IMR-90 (cell line): ENCODE results near the gene RGSL1. TPM values are rescaled to one million over a fixed set of nuclear protein-coding genes. Genes with fewer than 3 reads are reported as not detected.

Experiments used
- ATAC-seq: fragments of 200-7000 bp; cut with Tn5 transposase; 2 replicates; pipeline ENCODE4 v1.9.1; 2020; ENCODE audit warnings: low read depth, mild to moderate bottlenecking, moderate library complexity
- BruUV-seq: library from RNA; stranded (reverse); fragments of 400-500 nt; replicated peaks from 2 replicates; lab custom pipeline; 2021; lab: Mats Ljungman, UMichigan
- CTCF ChIA-PET: fragments of 300-600 bp; formaldehyde crosslinking; extraction: SDS; loops from one replicate; lab custom pipeline; 2021; ENCODE audit warnings: antibody characterized with exemption; lab: Yijun Ruan, JAX
- POLR2A ChIA-PET: fragments of 300-600 bp; sonication (Branson Sonifier 250); formaldehyde crosslinking; loops from one replicate; lab custom pipeline; 2022; ENCODE audit warnings: antibody characterized with exemption; ENCODE audit not compliant: unreplicated experiment; lab: Charles Lee
- DNase-seq: peaks from one replicate; pipeline ENCODE4 v3.0.0; 2013
- H2AFZ ChIP-seq: replicated peaks from 2 replicates; pipeline ENCODE3; 2013; ENCODE audit warnings: low read length, mild to moderate bottlenecking; ENCODE audit not compliant: poor library complexity
- H2AK5ac ChIP-seq: 2 replicates; pipeline ENCODE4 v1.6.1; 2013; ENCODE audit warnings: low read depth, low read length, inconsistent platforms
- H2AK9ac ChIP-seq: replicated peaks from 2 replicates; pipeline ENCODE3; 2013; ENCODE audit warnings: mild to moderate bottlenecking, low read depth, low read length, moderate library complexity; ENCODE audit not compliant: poor library complexity
- H2BK120ac ChIP-seq: 2 replicates; pipeline ENCODE4 v1.6.1; 2013; ENCODE audit warnings: low read depth, low read length, inconsistent platforms
- H2BK15ac ChIP-seq: 3 replicates; pipeline ENCODE4 v1.6.1; 2013; ENCODE audit warnings: low read depth, low read length, inconsistent platforms
- H2BK20ac ChIP-seq: 2 replicates; pipeline ENCODE4 v1.6.1; 2013; ENCODE audit warnings: low read depth, mild to moderate bottlenecking, inconsistent platforms, low read length, moderate library complexity
- H2BK5ac ChIP-seq: 2 replicates; pipeline ENCODE4 v1.6.1; 2013; ENCODE audit warnings: mild to moderate bottlenecking, low read depth, low read length, inconsistent platforms; ENCODE audit not compliant: poor library complexity, severe bottlenecking
- H3K14ac ChIP-seq: replicated peaks from 2 replicates; pipeline ENCODE4 v1.6.1; 2013; ENCODE audit warnings: low read depth, low read length, inconsistent platforms
- H3K18ac ChIP-seq: 2 replicates; pipeline ENCODE4 v1.6.1; 2013; ENCODE audit warnings: low read depth, low read length, control low read depth
- H3K23ac ChIP-seq: 2 replicates; pipeline ENCODE4 v1.6.1; 2013; ENCODE audit warnings: low read depth, low read length, inconsistent platforms
- H3K27ac ChIP-seq: 2 replicates; pipeline ENCODE4 v1.5.1; 2013; ENCODE audit warnings: mild to moderate bottlenecking, control low read depth, low read length; ENCODE audit not compliant: insufficient read depth
- H3K27me3 ChIP-seq: 2 replicates; pipeline ENCODE4 v1.6.1; 2013; ENCODE audit warnings: low read length; ENCODE audit not compliant: control insufficient read depth, insufficient read depth
- H3K36me3 ChIP-seq: 2 replicates; pipeline ENCODE4 v1.6.1; 2013; ENCODE audit warnings: low read length, mixed read lengths; ENCODE audit not compliant: control insufficient read depth, insufficient read depth
- H3K4ac ChIP-seq: 2 replicates; pipeline ENCODE4 v1.6.1; 2013; ENCODE audit warnings: low read depth, low read length, inconsistent platforms
- H3K4me1 ChIP-seq: 2 replicates; pipeline ENCODE4 v1.6.1; 2013; ENCODE audit warnings: low read length, mixed read lengths; ENCODE audit not compliant: control insufficient read depth, insufficient read depth
- H3K4me2 ChIP-seq: 2 replicates; pipeline ENCODE4 v1.6.1; 2013; ENCODE audit warnings: low read depth, mild to moderate bottlenecking, control low read depth, low read length, moderate library complexity
- H3K4me3 ChIP-seq: 2 replicates; pipeline ENCODE4 v1.5.1; 2013; ENCODE audit warnings: low read depth, mild to moderate bottlenecking, control low read depth, low read length, moderate library complexity; ENCODE audit not compliant: insufficient read depth
- H3K56ac ChIP-seq: 2 replicates; pipeline ENCODE4 v1.6.1; 2013; ENCODE audit warnings: low read length, inconsistent platforms; ENCODE audit not compliant: insufficient read depth; ENCODE audit errors: extremely low read depth
- H3K79me1 ChIP-seq, 2 experiments: 2 replicates each; pipeline ENCODE4 v1.6.1; 2013; ENCODE audit warnings: low read length in 2 of 2, inconsistent platforms in 1 of 2, low read depth in 1 of 2
- H3K9ac ChIP-seq: 2 replicates; pipeline ENCODE4 v1.6.1; 2013; ENCODE audit warnings: low read depth, low read length, control low read depth
- H3K9me1 ChIP-seq: 2 replicates; pipeline ENCODE4 v1.6.1; 2013; ENCODE audit warnings: low read length, inconsistent platforms; ENCODE audit not compliant: insufficient read depth
- H3K9me3 ChIP-seq: 2 replicates; pipeline ENCODE4 v1.6.1; 2013; ENCODE audit warnings: low read length; ENCODE audit not compliant: control insufficient read depth, insufficient read depth
- H4K20me1 ChIP-seq: 2 replicates; pipeline ENCODE4 v1.6.1; 2013; ENCODE audit warnings: low read length, inconsistent platforms; ENCODE audit not compliant: insufficient read depth
- H4K5ac ChIP-seq: 2 replicates; pipeline ENCODE4 v1.6.1; 2013; ENCODE audit warnings: mild to moderate bottlenecking, low read depth, low read length, control low read depth
- H4K8ac ChIP-seq, 2 experiments: 2 replicates each; pipeline ENCODE4 v1.6.1; 2013; ENCODE audit warnings: low read depth in 2 of 2, low read length in 2 of 2, control low read depth in 1 of 2, inconsistent platforms in 1 of 2
- H4K91ac ChIP-seq: 2 replicates; pipeline ENCODE4 v1.6.1; 2013; ENCODE audit warnings: low read depth, low read length, inconsistent platforms; ENCODE audit not compliant: insufficient read depth
- BHLHE40 ChIP-seq: fragments of 150-350 bp; IDR thresholded peaks from 2 replicates; pipeline ENCODE4 v1.6.1; 2016; ENCODE audit warnings: mild to moderate bottlenecking, low read depth, low read length
- CEBPB ChIP-seq: IDR thresholded peaks from 2 replicates; pipeline ENCODE4 v1.6.1; 2012; ENCODE audit warnings: low read depth, low read length, improper control_type of control experiment
- CHD1 ChIP-seq: IDR thresholded peaks from 2 replicates; pipeline ENCODE4 v1.6.1; 2012; ENCODE audit warnings: low read depth, low read length, improper control_type of control experiment
- FOS ChIP-seq: fragments of 150-350 bp; IDR thresholded peaks from 2 replicates; pipeline ENCODE4 v1.6.1; 2016; ENCODE audit warnings: low read depth, low read length
- MAFK ChIP-seq: IDR thresholded peaks from 2 replicates; pipeline ENCODE4 v1.6.1; 2012; ENCODE audit warnings: low read depth, low read length, improper control_type of control experiment
- MAZ ChIP-seq: IDR thresholded peaks from 2 replicates; pipeline ENCODE4 v1.6.1; 2012; ENCODE audit warnings: low read depth, mild to moderate bottlenecking, low read length, improper control_type of control experiment, moderate library complexity, borderline replicate concordance
- MXI1 ChIP-seq: IDR thresholded peaks from 2 replicates; pipeline ENCODE4 v1.6.1; 2012; ENCODE audit warnings: low read depth, mild to moderate bottlenecking, low read length, moderate library complexity, borderline replicate concordance
- NFE2L2 ChIP-seq: fragments of 150-350 bp; IDR thresholded peaks from 2 replicates; pipeline ENCODE4 v1.6.1; 2016; ENCODE audit warnings: low read depth, mild to moderate bottlenecking, low read length
- POLR2A ChIP-seq: IDR thresholded peaks from 2 replicates; pipeline ENCODE4 v1.6.1; 2012; ENCODE audit warnings: mild to moderate bottlenecking, low read depth, low read length
- RAD21 ChIP-seq: IDR thresholded peaks from 2 replicates; pipeline ENCODE4 v1.6.1; 2012; ENCODE audit warnings: low read length, improper control_type of control experiment
- RCOR1 ChIP-seq: IDR thresholded peaks from 2 replicates; pipeline ENCODE4 v1.6.1; 2012; ENCODE audit warnings: mild to moderate bottlenecking, low read length, improper control_type of control experiment; ENCODE audit not compliant: insufficient replicate concordance
- RFX5 ChIP-seq: IDR thresholded peaks from 2 replicates; pipeline ENCODE4 v1.8.0; 2012; ENCODE audit warnings: low read depth, mild to moderate bottlenecking, low read length, moderate library complexity
- SMC3 ChIP-seq: fragments of 150-350 bp; IDR thresholded peaks from 2 replicates; pipeline ENCODE4 v1.6.1; 2016; ENCODE audit warnings: low read depth, mild to moderate bottlenecking, antibody characterized with exemption, low read length, moderate library complexity
- WGBS, 2 experiments: methylation state at CpG; one replicate each; pipeline versions ENCODE4 v1.1.5 to v1.1.7; 2013; ENCODE audit warnings: missing lambda C conversion rate in 2 of 2; ENCODE audit not compliant: insufficient read length in 1 of 2; ENCODE audit errors: extremely low coverage in 2 of 2; 5-methylcytosine and 5-hydroxymethylcytosine counted together
- dilution Hi-C: fragments of 300-500 bp; cut with HindIII; formaldehyde crosslinking; loops from one replicate; pipeline ENCODE4 v1.14.3; 2018; ENCODE audit warnings: low sequenced_read_pairs; ENCODE audit not compliant: unreplicated experiment
- in situ Hi-C: fragments of 300-500 bp; cut with MboI; formaldehyde crosslinking; loops from 3 replicates; pipeline ENCODE4 v1.14.3; 2019; ENCODE audit warnings: low sequenced_read_pairs, inconsistent platforms, mixed read lengths
- intact Hi-C: fragments of 100-400 bp; cut with micrococcal nuclease; formaldehyde crosslinking; loops from 2 replicates; pipeline ENCODE4 v1.10.0; 2022
- polyA plus RNA-seq, 3 experiments: library from polyadenylated mRNA; depleted of rRNA; stranded (reverse); fragments of >200 nt; gene quantifications; 2 replicates each; pipeline ENCODE4 v1.2.3, GENCODE V29; 2012; ENCODE audit warnings: low replicate concordance in 1 of 3
- total RNA-seq: library from RNA; depleted of rRNA; stranded (reverse); fragments of >200 nt; gene quantifications from 2 replicates; pipeline ENCODE4 v1.2.3, GENCODE V29; 2012
- TF ChIP-seq, protein P1 (sequence below): fragments of 150-350 bp; IDR thresholded peaks from 2 replicates; pipeline ENCODE4 v1.6.1; 2016; ENCODE audit warnings: low read depth, mild to moderate bottlenecking, low read length, moderate library complexity, borderline replicate concordance
- TF ChIP-seq, protein P2 (sequence below): conservative IDR thresholded peaks from 2 replicates; pipeline ENCODE4 v1.5.1; 2012; ENCODE audit warnings: mild to moderate bottlenecking, low read depth, low read length, improper control_type of control experiment
- TF ChIP-seq, protein P3 (sequence below): fragments of 150-350 bp; IDR thresholded peaks from 2 replicates; pipeline ENCODE4 v1.6.1; 2017; ENCODE audit warnings: mild to moderate bottlenecking, antibody characterized with exemption, low read length, low read depth

The RGSL1 gene
- total and polyA plus RNA-seq, 2 of the 4 experiments (the other 2 are of a cell fraction), result not detected

GRCh38 chr1:182457844-182458243 is 7.9 kb downstream of the RGSL1 start:
- Histone ChIP-seq H2AK5ac (no peak overlapping the region), H4K8ac (no peak overlapping the region), H3K4me3 (no peak overlapping the region), H3K27ac (no peak overlapping the region), H3K56ac (no peak overlapping the region), H3K4me1 (no peaks in the 10 kb centered on the region), H3K9ac (no peak overlapping the region), H3K4me2 (no peak overlapping the region), H3K18ac (no peak overlapping the region), H3K14ac (no peak overlapping the region), H2BK15ac (no peak overlapping the region), H3K23ac (no peak overlapping the region), H2BK5ac (no peak overlapping the region), H2BK120ac (no peak overlapping the region), H2AFZ (no peak overlapping the region), H4K91ac (no peak overlapping the region), H3K36me3 (no peaks in the 10 kb centered on the region), H4K5ac (no peak overlapping the region), H3K4ac (no peak overlapping the region), H2BK20ac (no peak overlapping the region), H3K9me3 (no peaks in the 10 kb centered on the region), H3K27me3 (no peaks in the 10 kb centered on the region), H2AK9ac (no peak overlapping the region), H3K9me1 (no peaks in the 10 kb centered on the region), H3K79me1 (no peaks in the 10 kb centered on the region), H4K20me1 (no peaks in the 10 kb centered on the region)
- no peak for ATAC-seq
- BruUV-seq, result no TSS peak
- CTCF ChIA-PET, result interaction anchor here (0.6 kb wide), 1 partner anchor 10 kb away, joined by 3 read pairs; no protein-coding TSS in a partner anchor
- no peak for DNase-seq
- no CpG with 5 or more reads among the region's 3 CpGs for WGBS, 2 experiments
- intact Hi-C loops (no loop called here), in situ Hi-C loops (no loop called here), dilution Hi-C loops (no loop called here)
- POLR2A ChIA-PET, result no interaction called here
- TF ChIP-seq FOS, result no peak
- no peak for TF ChIP-seq POLR2A
- no peak for TF ChIP-seq MAFK
- TF ChIP-seq CHD1, result no peak
- TF ChIP-seq CEBPB, result no peak
- no peak for TF ChIP-seq MXI1
- TF ChIP-seq RAD21, result no peak
- TF ChIP-seq, protein P1, sequence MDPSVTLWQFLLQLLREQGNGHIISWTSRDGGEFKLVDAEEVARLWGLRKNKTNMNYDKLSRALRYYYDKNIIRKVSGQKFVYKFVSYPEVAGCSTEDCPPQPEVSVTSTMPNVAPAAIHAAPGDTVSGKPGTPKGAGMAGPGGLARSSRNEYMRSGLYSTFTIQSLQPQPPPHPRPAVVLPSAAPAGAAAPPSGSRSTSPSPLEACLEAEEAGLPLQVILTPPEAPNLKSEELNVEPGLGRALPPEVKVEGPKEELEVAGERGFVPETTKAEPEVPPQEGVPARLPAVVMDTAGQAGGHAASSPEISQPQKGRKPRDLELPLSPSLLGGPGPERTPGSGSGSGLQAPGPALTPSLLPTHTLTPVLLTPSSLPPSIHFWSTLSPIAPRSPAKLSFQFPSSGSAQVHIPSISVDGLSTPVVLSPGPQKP, result no peak
- TF ChIP-seq RFX5, result no peak
- TF ChIP-seq MAZ, result no peak
- no peak for TF ChIP-seq SMC3
- TF ChIP-seq, protein P2, sequence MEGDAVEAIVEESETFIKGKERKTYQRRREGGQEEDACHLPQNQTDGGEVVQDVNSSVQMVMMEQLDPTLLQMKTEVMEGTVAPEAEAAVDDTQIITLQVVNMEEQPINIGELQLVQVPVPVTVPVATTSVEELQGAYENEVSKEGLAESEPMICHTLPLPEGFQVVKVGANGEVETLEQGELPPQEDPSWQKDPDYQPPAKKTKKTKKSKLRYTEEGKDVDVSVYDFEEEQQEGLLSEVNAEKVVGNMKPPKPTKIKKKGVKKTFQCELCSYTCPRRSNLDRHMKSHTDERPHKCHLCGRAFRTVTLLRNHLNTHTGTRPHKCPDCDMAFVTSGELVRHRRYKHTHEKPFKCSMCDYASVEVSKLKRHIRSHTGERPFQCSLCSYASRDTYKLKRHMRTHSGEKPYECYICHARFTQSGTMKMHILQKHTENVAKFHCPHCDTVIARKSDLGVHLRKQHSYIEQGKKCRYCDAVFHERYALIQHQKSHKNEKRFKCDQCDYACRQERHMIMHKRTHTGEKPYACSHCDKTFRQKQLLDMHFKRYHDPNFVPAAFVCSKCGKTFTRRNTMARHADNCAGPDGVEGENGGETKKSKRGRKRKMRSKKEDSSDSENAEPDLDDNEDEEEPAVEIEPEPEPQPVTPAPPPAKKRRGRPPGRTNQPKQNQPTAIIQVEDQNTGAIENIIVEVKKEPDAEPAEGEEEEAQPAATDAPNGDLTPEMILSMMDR, result no peak
- no peak for TF ChIP-seq NFE2L2
- no peak for TF ChIP-seq RCOR1
- TF ChIP-seq BHLHE40, result no peak
- TF ChIP-seq, protein P3, sequence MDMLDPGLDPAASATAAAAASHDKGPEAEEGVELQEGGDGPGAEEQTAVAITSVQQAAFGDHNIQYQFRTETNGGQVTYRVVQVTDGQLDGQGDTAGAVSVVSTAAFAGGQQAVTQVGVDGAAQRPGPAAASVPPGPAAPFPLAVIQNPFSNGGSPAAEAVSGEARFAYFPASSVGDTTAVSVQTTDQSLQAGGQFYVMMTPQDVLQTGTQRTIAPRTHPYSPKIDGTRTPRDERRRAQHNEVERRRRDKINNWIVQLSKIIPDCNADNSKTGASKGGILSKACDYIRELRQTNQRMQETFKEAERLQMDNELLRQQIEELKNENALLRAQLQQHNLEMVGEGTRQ, result no peak
